Measurements from ENCODE around the gene SVIL. TPM values are rescaled to one million over a fixed set of nuclear protein-coding genes. Genes with fewer than 3 reads are reported as not detected.
"Not testable (repeated sequence)": the region's sequence is repeated elsewhere in the genome, so short reads cannot be mapped to it uniquely, and the experiment has no call there.

SVIL gene
- total RNA-seq, 1 experiment from 2014 or later = 147 TPM

GRCh38 chr10:29450405-29450804 lies 184.4 kb downstream of the SVIL start:
- no peak for DNase-seq
- TF ChIP-seq CTCF (IDR thresholded peaks at IDR 0.05; ENCODE audit: unreplicated experiment) = no peak
- no TSS peak for BruUV-seq (replicated peaks)
- Mint-ChIP-seq H3K4me3 (ENCODE audit: low read depth, unreplicated experiment) (no peak overlapping the region), H3K4me1 (ENCODE audit: low read depth, unreplicated experiment) (peaks cover 13% of the 10 kb centered on the region), H3K9me3 (ENCODE audit: low read depth, unreplicated experiment) (no peaks in the 10 kb centered on the region), H3K27ac (ENCODE audit: unreplicated experiment) (no peak overlapping the region), H3K36me3 (ENCODE audit: insufficient read depth, unreplicated experiment) (peaks cover 11% of the 10 kb centered on the region), H3K27me3 (ENCODE audit: unreplicated experiment) (no peaks in the 10 kb centered on the region)
- intact Hi-C loops (cut with micrococcal nuclease; ENCODE audit: unreplicated experiment) = no loop called here
- CTCF ChIA-PET = interaction anchor here (0.6 kb wide), 1 partner anchor 948 kb away, joined by 3 read pairs; no protein-coding TSS in a partner anchor

GRCh38 chr10:29448756-29449592 lies 185.8 kb downstream of the SVIL start:
- DNase-seq = peak; percentile 87
- CTCF ChIA-PET; BruUV-seq (replicated peaks); H3K27me3 Mint-ChIP-seq (ENCODE audit: unreplicated experiment); H3K27ac Mint-ChIP-seq (ENCODE audit: unreplicated experiment); H3K36me3 Mint-ChIP-seq (ENCODE audit: insufficient read depth, unreplicated experiment); H3K9me3 Mint-ChIP-seq (ENCODE audit: low read depth, unreplicated experiment); H3K4me3 Mint-ChIP-seq (ENCODE audit: low read depth, unreplicated experiment): not testable (repeated sequence)
- TF ChIP-seq CTCF (IDR thresholded peaks at IDR 0.05; ENCODE audit: unreplicated experiment) = peak; percentile 87
- peaks cover 21% of the 10 kb centered on the region for H3K4me1 Mint-ChIP-seq (ENCODE audit: low read depth, unreplicated experiment)
- intact Hi-C loops (cut with micrococcal nuclease; ENCODE audit: unreplicated experiment) = loop anchor here (2.0 to 5.0 kb wide), 2 partner anchors 62 to 822 kb away; no protein-coding TSS in a partner anchor

GRCh38 chr10:29448125-29448524 lies 186.6 kb downstream of the SVIL start:
- Mint-ChIP-seq H3K4me1 (ENCODE audit: low read depth, unreplicated experiment) (peaks cover 21% of the 10 kb centered on the region), H3K27ac (ENCODE audit: unreplicated experiment) (no peak overlapping the region), H3K36me3 (ENCODE audit: insufficient read depth, unreplicated experiment) (no peaks in the 10 kb centered on the region), H3K27me3 (ENCODE audit: unreplicated experiment) (no peaks in the 10 kb centered on the region), H3K9me3 (ENCODE audit: low read depth, unreplicated experiment) (peaks cover 3% of the 10 kb centered on the region), H3K4me3 (ENCODE audit: low read depth, unreplicated experiment) (no peak overlapping the region)
- DNase-seq = no peak
- intact Hi-C loops (cut with micrococcal nuclease; ENCODE audit: unreplicated experiment) = loop anchor here (2.0 to 5.0 kb wide), 2 partner anchors 61 to 821 kb away; no protein-coding TSS in a partner anchor
- TF ChIP-seq CTCF (IDR thresholded peaks at IDR 0.05; ENCODE audit: unreplicated experiment) = no peak
- BruUV-seq (replicated peaks) = no TSS peak
- CTCF ChIA-PET = no interaction called here

- Mint-ChIP-seq H3K27me3 (ENCODE audit: unreplicated experiment) (no peaks in the 10 kb centered on the region), H3K9me3 (ENCODE audit: low read depth, unreplicated experiment) (peaks cover 3% of the 10 kb centered on the region), H3K4me1 (ENCODE audit: low read depth, unreplicated experiment) (peaks cover 21% of the 10 kb centered on the region), H3K27ac (ENCODE audit: unreplicated experiment) (no peak overlapping the region), H3K36me3 (ENCODE audit: insufficient read depth, unreplicated experiment) (no peaks in the 10 kb centered on the region), H3K4me3 (ENCODE audit: low read depth, unreplicated experiment) (no peak overlapping the region)
- no peak for TF ChIP-seq CTCF (IDR thresholded peaks at IDR 0.05; ENCODE audit: unreplicated experiment)
- intact Hi-C loops (cut with micrococcal nuclease; ENCODE audit: unreplicated experiment) = loop anchor here (5.0 kb wide), 1 partner anchor 819 kb away; no protein-coding TSS in a partner anchor
- CTCF ChIA-PET = interaction anchor here (0.6 kb wide), 1 partner anchor 821 kb away, joined by 4 read pairs; no protein-coding TSS in a partner anchor
- DNase-seq = no peak
- BruUV-seq (replicated peaks) = no TSS peak
These were observed 188.4 kb downstream of the SVIL start for GRCh38 chr10:29446327-29446726.

Measured in Calu3 (cell line).